NCI-H1436 treated with DMSO at 0.1 percent for 48 hours (cell line): ENCODE measurements around the gene G2E3.

Experiments
- DNase-seq: peaks from one replicate; lab custom pipeline; 2025; lab: John Stamatoyannopoulos, UW

G2E3 gene

DNA sequence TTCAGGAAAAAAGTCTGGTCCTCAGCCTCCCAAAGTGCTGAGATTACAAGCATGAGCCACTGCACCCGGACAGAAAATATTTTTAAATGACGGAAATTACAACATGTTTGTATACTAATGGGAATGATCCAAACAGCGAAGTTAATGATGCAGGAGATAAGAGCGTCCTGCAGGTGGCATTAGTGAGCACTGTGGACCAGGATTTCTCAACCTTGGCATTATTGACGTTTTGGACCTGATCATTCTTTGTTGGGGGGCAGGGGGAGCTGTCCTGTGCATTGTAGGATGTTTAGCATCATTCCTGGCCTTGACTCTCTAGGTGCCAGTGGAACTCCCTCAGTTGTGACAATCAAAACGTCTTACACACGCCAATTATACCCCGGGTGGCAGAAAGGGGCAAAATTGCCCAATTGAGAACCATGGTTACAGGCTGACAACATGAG is 97.3 kb downstream of the G2E3 start:
- no peak for DNase-seq

DNA sequence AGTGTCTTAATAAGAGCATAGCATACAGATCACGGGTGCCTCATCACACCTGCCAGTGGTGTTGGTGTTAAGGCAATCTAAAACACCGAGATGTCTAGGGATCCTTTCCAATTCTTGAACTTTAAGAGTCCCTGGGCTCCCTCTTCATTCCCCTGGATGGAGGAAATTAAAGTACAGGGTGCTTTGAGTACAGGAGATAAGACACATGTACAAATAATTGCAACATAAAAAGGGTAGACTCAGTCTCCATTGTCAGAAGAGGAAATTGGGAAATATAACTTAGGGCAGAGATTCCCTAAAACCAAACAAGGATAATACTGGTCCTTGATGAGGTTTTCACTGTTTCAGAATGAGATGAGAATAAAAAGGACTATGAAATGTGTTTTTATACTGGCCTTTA is 98.1 kb downstream of the G2E3 start:
- DNase-seq: no peak

GRCh38 chr14:30657606-30658163 is 98.7 kb downstream of the G2E3 start:
- DNase-seq: no peak

GRCh38 chr14:30658645-30659044 is 99.7 kb downstream of the G2E3 start:
- DNase-seq: no peak

GRCh38 chr14:30669594-30669993 is 110.6 kb downstream of the G2E3 start:
- DNase-seq: no peak
